IPS-18a (cell line): Measurements from ENCODE around the gene CCDC116.
"Not testable (repeated sequence)": the region's sequence is repeated elsewhere in the genome, so short reads cannot be mapped to it uniquely, and the experiment has no call there.

Experiments
- H3K27ac ChIP-seq: one replicate; pipeline ENCODE4 v1.5.1; 2013; ENCODE audit warnings: low read length
- H3K27me3 ChIP-seq: one replicate; pipeline ENCODE4 v1.6.1; 2013; ENCODE audit warnings: mild to moderate bottlenecking, low read length; ENCODE audit not compliant: control insufficient read depth, insufficient read depth
- H3K36me3 ChIP-seq: one replicate; pipeline ENCODE4 v1.6.1; 2013; ENCODE audit warnings: low read depth, low read length; ENCODE audit not compliant: control insufficient read depth
- H3K4me1 ChIP-seq: one replicate; pipeline ENCODE4 v1.6.1; 2013; ENCODE audit warnings: low read depth, low read length; ENCODE audit not compliant: control insufficient read depth
- H3K4me3 ChIP-seq: one replicate; pipeline ENCODE4 v1.5.1; 2013; ENCODE audit warnings: low read length
- H3K9ac ChIP-seq: one replicate; pipeline ENCODE4 v1.6.1; 2013; ENCODE audit warnings: mild to moderate bottlenecking, low read length, moderate library complexity
- H3K9me3 ChIP-seq: one replicate; pipeline ENCODE4 v1.6.1; 2013; ENCODE audit warnings: low read depth, low read length; ENCODE audit not compliant: control insufficient read depth

Gene CCDC116

GRCh38 chr22:21637450-21637849 lies 4.9 kb downstream of the CCDC116 start:
- H3K27me3 ChIP-seq, H3K4me1 ChIP-seq, H3K9ac ChIP-seq, H3K27ac ChIP-seq, H3K4me3 ChIP-seq, H3K9me3 ChIP-seq, H3K36me3 ChIP-seq: not testable (repeated sequence)

DNA sequence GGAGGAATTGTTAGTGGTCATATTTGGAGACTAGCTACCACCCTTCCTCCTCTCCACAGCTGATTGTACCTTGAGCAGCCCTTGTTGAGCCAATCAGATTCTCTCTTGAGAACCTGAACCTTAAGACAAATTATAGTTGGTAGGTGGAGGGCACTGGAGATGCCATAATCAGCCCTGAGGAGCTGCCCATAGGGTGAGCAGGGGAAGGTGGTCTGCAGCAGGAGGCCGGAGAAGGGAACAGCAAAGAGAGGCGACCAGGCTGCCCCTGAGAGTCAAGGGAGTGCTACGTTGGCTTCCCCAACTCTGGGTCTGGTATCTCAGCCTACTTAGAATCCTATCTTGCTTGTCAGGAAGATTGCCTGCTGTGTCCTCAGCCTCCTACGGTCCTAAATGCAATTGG lies 6.8 kb downstream of the CCDC116 start:
- no peaks in the 10 kb centered on the region for H3K36me3 ChIP-seq
- peaks cover 10% of the 10 kb centered on the region for H3K27me3 ChIP-seq
- no peaks in the 10 kb centered on the region for H3K9me3 ChIP-seq
- no peak overlapping the region for H3K4me3 ChIP-seq
- no peak overlapping the region for H3K9ac ChIP-seq
- H3K4me1 ChIP-seq, result peaks cover 6% of the 10 kb centered on the region
- H3K27ac ChIP-seq, result no peak overlapping the region

GRCh38 chr22:21640810-21641209 lies 8.2 kb downstream of the CCDC116 start:
- Histone ChIP-seq H3K27ac (no peak overlapping the region), H3K4me1 (peaks cover 6% of the 10 kb centered on the region), H3K9ac (no peak overlapping the region), H3K27me3 (peaks cover 10% of the 10 kb centered on the region), H3K9me3 (no peaks in the 10 kb centered on the region), H3K36me3 (no peaks in the 10 kb centered on the region), H3K4me3 (no peak overlapping the region)

DNA sequence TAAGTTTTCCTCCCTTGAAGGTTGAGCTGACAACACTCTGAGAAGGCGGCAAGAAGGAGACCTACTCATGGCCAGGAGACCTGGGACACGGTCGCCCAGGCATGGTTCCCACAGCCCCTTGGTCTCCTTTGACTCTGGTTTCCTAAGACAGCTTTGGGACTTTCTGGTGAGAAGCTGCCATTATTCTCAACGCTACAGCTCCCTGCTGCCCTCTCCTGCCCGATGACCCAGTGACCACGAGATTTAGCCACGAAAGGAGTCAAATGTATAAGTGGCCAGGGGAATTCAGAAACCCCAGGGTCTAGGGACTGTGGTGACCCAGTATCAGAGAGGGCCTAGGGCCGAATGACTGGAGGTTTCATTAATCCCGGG lies 8.8 kb downstream of the CCDC116 start:
- H3K27ac ChIP-seq, result no peak overlapping the region
- peaks cover 10% of the 10 kb centered on the region for H3K27me3 ChIP-seq

GRCh38 chr22:21641789-21642583 lies 9.4 kb downstream of the CCDC116 start, which contains the start of gene SDF2L1:
Gene SDF2L1 (plus strand): TSS chr22:21642302. CDS start chr22:21642337, 35 bp downstream.
- H3K27ac ChIP-seq, result no peak within 1 kb of the TSS
- peak within 1 kb of the TSS; percentile 66 for H3K4me3 ChIP-seq

More for the DNA sequence above, 8.8 kb downstream of the CCDC116 start:
- H3K4me3 ChIP-seq, result peak overlapping the region; percentile 66
- no peaks in the 10 kb centered on the region for H3K36me3 ChIP-seq
- peak overlapping the region; percentile 42 for H3K9ac ChIP-seq
- H3K9me3 ChIP-seq, result no peaks in the 10 kb centered on the region
- H3K4me1 ChIP-seq, result peaks cover 6% of the 10 kb centered on the region

GRCh38 chr22:21642584-21643448 lies 10.3 kb downstream of the CCDC116 start:
- peaks cover 6% of the 10 kb centered on the region for H3K4me1 ChIP-seq
- H3K27ac ChIP-seq, result no peak overlapping the region
- H3K4me3 ChIP-seq, result peak overlapping the region; percentile 66

More at GRCh38 chr22:21641789-21642583, 9.4 kb downstream of the CCDC116 start, which contains the start of gene SDF2L1:
- Histone ChIP-seq H3K9ac (peak within 1 kb of the TSS; percentile 42), H3K36me3 (no peaks in the 10 kb centered on the region), H3K27me3 (peaks cover 10% of the 10 kb centered on the region), H3K4me1 (peaks cover 6% of the 10 kb centered on the region), H3K9me3 (no peaks in the 10 kb centered on the region)

DNA sequence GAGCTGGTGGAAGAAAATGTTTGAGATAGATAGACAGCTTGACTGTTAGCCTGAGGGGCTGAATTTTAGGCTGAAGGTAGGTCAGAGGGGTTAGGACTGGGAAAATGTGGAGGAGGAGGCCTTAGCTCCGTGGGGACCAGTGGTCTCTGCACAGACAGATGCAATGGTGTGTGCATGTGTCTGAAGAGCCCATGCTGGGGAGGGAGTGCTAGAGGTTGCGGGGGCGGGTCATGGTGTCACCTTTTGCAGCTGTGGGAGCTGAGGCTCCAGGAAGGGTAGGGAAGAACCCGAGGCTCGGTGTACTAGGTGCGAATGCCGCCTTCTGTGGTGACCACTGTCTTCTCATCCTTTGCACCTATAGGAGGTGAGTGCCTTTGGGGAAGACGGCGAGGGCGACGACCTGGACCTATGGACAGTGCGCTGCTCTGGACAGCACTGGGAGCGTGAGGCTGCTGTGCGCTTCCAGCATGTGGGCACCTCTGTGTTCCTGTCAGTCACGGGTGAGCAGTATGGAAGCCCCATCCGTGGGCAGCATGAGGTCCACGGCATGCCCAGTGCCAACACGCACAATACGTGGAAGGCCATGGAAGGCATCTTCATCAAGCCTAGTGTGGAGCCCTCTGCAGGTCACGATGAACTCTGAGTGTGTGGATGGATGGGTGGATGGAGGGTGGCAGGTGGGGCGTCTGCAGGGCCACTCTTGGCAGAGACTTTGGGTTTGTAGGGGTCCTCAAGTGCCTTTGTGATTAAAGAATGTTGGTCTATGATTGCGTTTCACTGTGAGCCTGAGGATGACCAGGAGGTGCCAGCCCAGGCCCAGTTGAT lies 11.2 kb downstream of the CCDC116 start:
- Histone ChIP-seq H3K9me3 (no peaks in the 10 kb centered on the region), H3K4me1 (peaks cover 6% of the 10 kb centered on the region), H3K36me3 (no peaks in the 10 kb centered on the region), H3K9ac (no peak overlapping the region), H3K27me3 (peaks cover 10% of the 10 kb centered on the region), H3K4me3 (peak overlapping the region; percentile 66), H3K27ac (no peak overlapping the region)

More at GRCh38 chr22:21642584-21643448, 10.3 kb downstream of the CCDC116 start:
- H3K9ac ChIP-seq, result peak overlapping the region; percentile 17
- H3K36me3 ChIP-seq, result no peaks in the 10 kb centered on the region
- H3K27me3 ChIP-seq, result peaks cover 10% of the 10 kb centered on the region
- no peaks in the 10 kb centered on the region for H3K9me3 ChIP-seq

DNA sequence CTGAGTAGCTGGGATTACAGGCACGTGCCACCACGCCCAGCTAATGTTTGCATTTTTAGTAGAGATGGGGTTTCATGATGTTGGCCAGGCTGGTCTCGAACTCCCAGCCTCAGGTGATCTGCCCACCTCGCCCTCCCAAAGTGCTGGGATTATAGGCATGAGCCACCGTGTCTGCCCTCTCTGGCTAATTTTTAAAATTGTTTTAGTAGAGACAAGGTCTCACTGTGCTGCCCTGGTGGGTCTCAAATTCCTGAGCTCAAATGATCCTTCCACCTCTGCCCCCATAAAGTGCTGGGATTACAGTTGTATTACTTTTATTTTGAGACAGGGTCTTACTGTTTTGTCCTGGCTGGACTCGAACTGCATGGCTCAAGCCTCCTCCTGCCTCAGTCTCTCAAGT lies 13.0 kb downstream of the CCDC116 start:
- not testable (repeated sequence) for H3K4me1 ChIP-seq, H3K27ac ChIP-seq, H3K9me3 ChIP-seq, H3K4me3 ChIP-seq, H3K36me3 ChIP-seq, H3K9ac ChIP-seq, H3K27me3 ChIP-seq

DNA sequence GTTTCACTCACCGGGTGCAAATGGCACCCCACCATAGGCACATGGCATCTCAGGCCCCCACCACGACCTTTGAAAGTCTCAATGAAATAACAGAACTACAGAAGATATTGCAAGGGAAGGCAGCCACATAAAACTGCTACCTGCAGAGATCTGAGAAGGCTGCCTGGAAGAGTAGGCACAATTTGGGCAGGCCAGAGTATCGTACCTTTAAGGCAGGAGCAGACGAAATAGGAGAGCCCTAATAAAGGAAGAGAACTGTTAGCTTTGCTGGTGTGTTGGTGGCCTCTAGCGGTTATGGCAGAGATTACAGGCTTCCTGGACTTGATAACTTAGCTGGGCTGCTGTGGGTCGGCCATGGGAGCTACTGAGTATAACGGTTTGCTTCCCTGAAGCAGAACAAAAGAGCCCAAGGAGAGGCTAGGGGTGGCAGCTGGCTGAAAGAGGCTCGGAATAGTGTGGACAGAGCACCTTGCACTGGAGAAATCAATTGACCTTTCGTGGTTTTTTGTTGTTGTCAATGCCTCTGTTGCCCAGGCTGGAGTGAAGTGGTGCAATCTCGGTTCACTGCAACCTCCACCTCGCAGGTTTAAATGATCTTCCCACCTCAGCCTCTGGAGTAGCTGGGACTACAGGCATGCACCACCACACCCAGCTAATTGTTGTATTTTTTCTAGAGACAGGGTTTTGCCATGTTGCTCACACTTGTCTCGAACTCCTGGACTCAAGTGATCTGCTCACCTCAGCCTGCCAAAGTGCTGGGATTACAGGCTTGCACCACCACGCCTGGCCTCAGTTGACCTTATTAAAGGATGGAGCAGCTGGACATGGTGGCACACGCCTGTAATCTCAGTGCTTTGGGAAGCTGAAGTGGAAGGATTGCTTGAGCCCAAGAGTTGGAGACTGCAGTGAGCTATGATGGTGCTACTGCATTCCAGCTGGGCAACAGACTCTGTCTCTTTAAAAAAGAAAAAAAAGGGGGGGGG lies 14.3 kb downstream of the CCDC116 start:
- H3K27ac ChIP-seq, result no peak overlapping the region
- peaks cover 11% of the 10 kb centered on the region for H3K4me1 ChIP-seq
- H3K36me3 ChIP-seq, result no peaks in the 10 kb centered on the region
- no peak overlapping the region for H3K4me3 ChIP-seq
- H3K27me3 ChIP-seq, result no peaks in the 10 kb centered on the region
- H3K9ac ChIP-seq, result no peak overlapping the region
- no peaks in the 10 kb centered on the region for H3K9me3 ChIP-seq

DNA sequence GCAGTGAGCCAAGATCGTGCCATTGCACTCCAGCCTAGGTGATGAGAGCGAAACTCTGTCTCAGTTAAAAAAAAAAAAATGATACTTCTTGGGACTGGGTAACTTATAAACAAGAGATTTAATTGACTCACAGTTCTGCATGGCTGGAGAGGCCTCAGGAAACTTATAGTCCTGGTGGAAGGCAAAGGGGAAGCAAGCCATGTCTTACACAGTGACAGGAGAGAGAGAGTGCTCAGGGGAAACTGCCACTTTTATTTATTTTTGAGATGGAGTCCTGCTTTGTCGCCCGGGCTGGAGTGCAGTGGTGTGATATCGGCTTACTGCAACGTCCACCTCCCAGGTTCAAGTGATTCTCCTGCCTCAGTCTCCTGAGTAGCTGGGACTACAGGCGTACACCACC lies 17.7 kb downstream of the CCDC116 start:
- H3K27ac ChIP-seq, result no peak overlapping the region
- peaks cover 16% of the 10 kb centered on the region for H3K36me3 ChIP-seq
- H3K4me3 ChIP-seq, result no peak overlapping the region
- H3K27me3 ChIP-seq, result no peaks in the 10 kb centered on the region
- peaks cover 12% of the 10 kb centered on the region for H3K4me1 ChIP-seq
- no peaks in the 10 kb centered on the region for H3K9me3 ChIP-seq
- no peak overlapping the region for H3K9ac ChIP-seq
